Bronchial epithelial cell (primary cell): Measurements from ENCODE around the gene HOXB5. TPM values are rescaled to one million over a fixed set of nuclear protein-coding genes. Genes with fewer than 3 reads are reported as not detected.

Experiments
- DNase-seq: peaks from one replicate; pipeline ENCODE4 v3.0.0-alpha.2; 2010; ENCODE audit warnings: low read depth
- FAIRE-seq: peaks from 2 replicates; lab custom pipeline; 2011; peaks lifted over from hg19 to GRCh38; lab: Jason Lieb, UNC
- H3K27me3 ChIP-seq: 2 replicates; pipeline ENCODE4 v1.5.1; 2011; ENCODE audit warnings: low read length; ENCODE audit not compliant: control insufficient read depth, insufficient read depth
- H3K36me3 ChIP-seq: 2 replicates; pipeline ENCODE4 v1.5.1; 2011; ENCODE audit warnings: low read length; ENCODE audit not compliant: control insufficient read depth, insufficient read depth
- H3K4me3 ChIP-seq: 2 replicates; pipeline ENCODE4 v1.5.1; 2011; ENCODE audit warnings: mild to moderate bottlenecking, low read depth, low read length, control low read depth
- CTCF ChIP-seq: IDR thresholded peaks from 2 replicates; pipeline ENCODE4 v1.5.1; 2011; ENCODE audit warnings: mild to moderate bottlenecking, moderate library complexity, low read length, control low read depth, inconsistent platforms; ENCODE audit not compliant: insufficient read depth, severe bottlenecking
- total RNA-seq: library from RNA; depleted of rRNA; stranded (reverse); fragments of >200 nt; gene quantifications from 2 replicates; pipeline ENCODE4 v1.2.1, GENCODE V29; 2014

HOXB5 gene
- total RNA-seq, 1 donor from 2014 or later, result not detected

GRCh38 chr17:48617471-48618255, 24.1 kb upstream of the HOXB5 start:
- FAIRE-seq, result no peak
- H3K27me3 ChIP-seq, result peaks cover 83% of the 10 kb centered on the region
- no peak for TF ChIP-seq CTCF
- no peak overlapping the region for H3K4me3 ChIP-seq
- DNase-seq, result no peak
- H3K36me3 ChIP-seq, result no peaks in the 10 kb centered on the region

GRCh38 chr17:48616717-48617470, 23.3 kb upstream of the HOXB5 start:
- H3K36me3 ChIP-seq, result no peaks in the 10 kb centered on the region
- DNase-seq (no peak), FAIRE-seq (no peak)
- no peak for TF ChIP-seq CTCF
- peaks cover 83% of the 10 kb centered on the region for H3K27me3 ChIP-seq
- H3K4me3 ChIP-seq, result no peak overlapping the region

- FAIRE-seq, result no peak
- Histone ChIP-seq H3K36me3 (no peaks in the 10 kb centered on the region), H3K27me3 (peaks cover 82% of the 10 kb centered on the region), H3K4me3 (no peak overlapping the region)
- DNase-seq, result no peak
- no peak for TF ChIP-seq CTCF
Observed at GRCh38 chr17:48615963-48616716, 22.6 kb upstream of the HOXB5 start.

DNA sequence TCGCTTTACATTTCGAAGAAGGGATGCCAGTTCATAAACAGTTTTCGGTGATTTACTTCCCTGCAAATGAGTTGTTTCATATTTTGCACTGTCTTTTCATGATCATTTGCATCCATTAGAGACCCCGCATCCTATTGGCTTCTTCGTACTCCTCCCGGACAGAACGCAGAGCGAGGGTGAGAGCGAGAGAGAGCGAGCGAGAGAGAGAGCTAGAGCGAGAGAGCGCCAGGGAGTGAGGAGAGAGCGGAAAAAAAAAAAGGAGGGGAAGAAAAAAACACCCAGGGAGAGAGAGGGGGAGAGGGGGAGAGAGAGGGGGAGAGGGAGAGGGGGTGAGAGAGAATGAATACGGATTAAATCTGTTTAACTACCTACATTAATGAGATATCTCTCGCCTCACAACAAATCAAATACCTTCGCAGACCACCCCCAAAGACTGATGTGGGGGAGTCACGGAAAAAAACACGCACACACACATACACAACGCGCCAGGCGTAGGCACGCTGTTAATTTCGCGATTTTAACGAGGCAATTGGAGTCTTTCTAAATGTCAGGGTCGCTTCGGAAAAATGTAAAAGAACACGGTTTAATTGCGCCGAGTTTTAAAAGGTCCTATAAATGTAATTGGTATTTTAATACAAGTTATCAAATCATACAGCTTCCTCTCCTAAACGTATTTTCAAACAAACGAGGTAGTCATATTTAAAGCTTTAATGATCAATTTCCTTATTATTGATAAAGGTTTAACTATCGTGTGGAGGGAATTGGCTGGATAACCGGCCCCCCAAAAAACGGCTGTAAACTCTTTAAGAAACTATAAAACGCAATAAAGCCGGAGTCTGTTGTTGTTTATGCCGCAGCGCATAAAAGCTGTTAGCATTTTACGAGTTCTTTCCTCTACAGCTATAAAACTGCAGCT, 21.7 kb upstream of the HOXB5 start, which contains the start of gene HOXB8:
TSS of gene HOXB8 (minus strand) at position 246 of the 916 bp plus-strand sequence. CDS start 588 bp downstream, outside the sequence.
- Histone ChIP-seq H3K4me3 (no peak within 1 kb of the TSS), H3K27me3 (peaks cover 83% of the 10 kb centered on the region), H3K36me3 (no peaks in the 10 kb centered on the region)
- DNase-seq, result no peak
- TF ChIP-seq CTCF, result no peak
- no peak for FAIRE-seq
